Panc1 (cell line): ENCODE results near the gene MYT1.

Experiments
- CTCF ChIP-seq: fragments of 450-650 bp; IDR thresholded peaks from 2 replicates; pipeline ENCODE4 v1.5.1; 2017; ENCODE audit warnings: mild to moderate bottlenecking
- POLR2AphosphoS5 ChIP-seq: IDR thresholded peaks from 2 replicates; pipeline ENCODE4 v1.6.1; 2012; ENCODE audit warnings: mild to moderate bottlenecking, low read depth, low read length, moderate library complexity
- REST ChIP-seq, 2 experiments: IDR thresholded peaks; 2 replicates each; pipeline ENCODE4 v1.6.1; 2011 to 2012; ENCODE audit warnings: low read depth in 2 of 2, control low read depth in 1 of 2, low read length in 1 of 2, mild to moderate bottlenecking in 1 of 2, moderate library complexity in 1 of 2; ENCODE audit not compliant: insufficient read depth in 1 of 2
- SIN3A ChIP-seq: IDR thresholded peaks from 2 replicates; pipeline ENCODE4 v1.6.1; 2012; ENCODE audit warnings: low read depth, mild to moderate bottlenecking, low read length, moderate library complexity, borderline replicate concordance; ENCODE audit not compliant: insufficient read depth
- TCF7L2 ChIP-seq: IDR thresholded peaks from 2 replicates; pipeline ENCODE4 v1.6.1; 2011; ENCODE audit warnings: mild to moderate bottlenecking, low read depth, low read length, inconsistent platforms

GRCh38 chr20:64217539-64218221, 53.4 kb downstream of the MYT1 start:
- TF ChIP-seq CTCF (no peak), POLR2AphosphoS5 (no peak), TCF7L2 (no peak), REST (IDR thresholded peaks at IDR 0.05; ENCODE audit: insufficient read depth in 1 of 2, low read depth in 2 of 2, low read length in 1 of 2) (no peak), SIN3A (no peak)
